Activated naive CD8-positive, alpha-beta T cell (primary cell): Measurements from ENCODE around the gene SLC16A12.
A peak's percentile ranks its signal among the peaks of the same experiment; 100 is the strongest.
"Not testable (repeated sequence)": the region's sequence is repeated elsewhere in the genome, so short reads cannot be mapped to it uniquely, and the experiment has no call there.

Source experiments
- H3K27ac Mint-ChIP-seq: one replicate; pipeline ENCODE4 v1.8.0; 2021; ENCODE audit warnings: mixed read lengths
- H3K27me3 Mint-ChIP-seq: one replicate; pipeline ENCODE4 v1.8.0; 2021; ENCODE audit warnings: mixed read lengths
- H3K36me3 Mint-ChIP-seq: one replicate; pipeline ENCODE4 v1.8.0; 2021; ENCODE audit warnings: mixed read lengths
- H3K4me1 Mint-ChIP-seq: one replicate; pipeline ENCODE4 v1.8.0; 2021; ENCODE audit warnings: low read depth, mixed read lengths
- H3K4me3 Mint-ChIP-seq: one replicate; pipeline ENCODE4 v1.8.0; 2021; ENCODE audit warnings: mild to moderate bottlenecking, mixed read lengths
- H3K9me3 Mint-ChIP-seq: one replicate; pipeline ENCODE4 v1.8.0; 2021; ENCODE audit warnings: low read depth, mixed read lengths

Gene SLC16A12

DNA sequence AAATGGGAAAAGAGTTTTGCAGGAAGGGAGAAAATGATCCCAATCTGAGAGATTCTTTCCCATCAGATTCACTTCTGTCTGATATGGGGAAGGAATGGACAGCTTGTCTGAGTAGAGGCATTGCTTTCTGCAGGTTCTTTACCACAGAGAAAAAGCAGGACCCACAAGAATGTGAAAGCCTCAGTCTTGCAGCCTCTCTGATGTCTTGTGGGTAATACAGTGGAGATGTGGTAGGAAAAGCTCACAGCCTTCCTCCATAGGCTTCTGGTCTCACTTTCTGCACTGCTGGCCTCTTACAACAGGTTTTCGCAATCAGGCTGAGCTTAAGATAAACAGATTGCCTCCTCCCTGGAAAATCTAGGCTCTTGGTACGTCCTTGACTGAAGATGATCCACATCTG lies 142.4 kb downstream of the SLC16A12 start:
- no peaks in the 10 kb centered on the region for H3K27me3 Mint-ChIP-seq
- peak overlapping the region; percentile 88 for H3K4me3 Mint-ChIP-seq
- H3K27ac Mint-ChIP-seq: peak overlapping the region; percentile 89
- H3K36me3 Mint-ChIP-seq: peaks cover 15% of the 10 kb centered on the region
- peaks cover 48% of the 10 kb centered on the region for H3K4me1 Mint-ChIP-seq
- no peaks in the 10 kb centered on the region for H3K9me3 Mint-ChIP-seq

DNA sequence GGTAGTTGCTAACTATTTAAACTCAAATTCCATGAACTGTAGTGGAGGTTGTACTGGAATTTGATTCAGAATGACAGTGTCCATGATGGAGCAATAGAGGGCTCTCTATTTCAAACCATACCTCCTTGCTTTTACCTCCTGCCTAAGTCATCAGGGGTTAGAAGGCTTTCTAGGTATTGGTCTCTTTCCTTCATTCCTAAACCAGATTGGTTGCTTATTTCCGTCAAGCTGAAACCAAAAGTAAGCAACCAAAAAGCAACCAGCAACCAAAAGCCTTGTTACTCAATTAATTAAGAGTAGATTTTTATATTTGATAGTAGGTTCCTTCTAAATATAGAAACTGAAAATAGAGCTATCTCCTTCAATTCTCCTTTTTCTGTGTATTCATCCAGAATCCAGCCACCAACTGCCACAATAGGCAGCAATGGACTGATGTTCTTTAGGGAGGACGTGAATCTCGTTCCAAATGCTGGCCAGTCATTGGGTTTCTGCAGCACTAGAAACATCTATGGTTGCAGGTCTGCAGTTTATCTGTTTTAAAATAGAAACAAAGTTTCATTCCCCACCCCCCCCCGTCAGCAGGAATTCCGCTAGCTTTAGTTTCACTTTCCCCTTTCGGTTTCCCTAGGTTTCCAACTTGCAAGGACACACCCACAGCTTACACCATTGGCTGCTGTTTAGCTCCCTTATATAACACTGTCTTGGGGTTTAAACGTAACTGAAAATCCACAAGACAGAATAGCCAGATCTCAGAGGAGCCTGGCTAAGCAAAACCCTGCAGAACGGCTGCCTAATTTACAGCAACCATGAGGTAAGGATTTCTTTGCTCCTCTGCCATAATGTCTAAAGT lies 143.3 kb downstream of the SLC16A12 start, which contains the start of gene IFIT1:
Gene IFIT1, plus strand, starts transcription at position 717 of the 850 bp plus-strand sequence. Its CDS starts 90 bp downstream, at position 807.
- Mint-ChIP-seq H3K4me1 (peaks cover 46% of the 10 kb centered on the region), H3K9me3 (no peaks in the 10 kb centered on the region), H3K27me3 (no peaks in the 10 kb centered on the region), H3K4me3 (peak within 1 kb of the TSS; percentile 88), H3K27ac (peak within 1 kb of the TSS; percentile 89), H3K36me3 (peaks cover 12% of the 10 kb centered on the region)

DNA sequence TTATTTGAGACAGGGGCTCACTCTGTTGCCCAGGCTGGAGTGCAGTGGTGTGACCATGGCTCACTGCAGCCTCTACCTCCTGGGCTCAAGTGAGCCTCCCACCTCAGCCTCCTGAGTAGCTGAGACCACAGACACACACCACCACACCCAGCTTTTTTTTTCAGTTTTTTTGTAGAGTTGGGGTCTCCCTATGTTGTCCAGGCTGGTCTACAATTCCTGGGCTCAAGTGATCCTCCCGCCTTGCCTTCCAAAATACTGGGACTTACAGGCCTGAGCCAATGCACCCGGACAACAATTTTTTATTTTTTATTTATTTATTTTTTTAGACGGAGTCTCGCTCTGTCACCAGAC lies 144.2 kb downstream of the SLC16A12 start:
- H3K27ac Mint-ChIP-seq, H3K4me3 Mint-ChIP-seq: not testable (repeated sequence)
- peaks cover 39% of the 10 kb centered on the region for H3K4me1 Mint-ChIP-seq

DNA sequence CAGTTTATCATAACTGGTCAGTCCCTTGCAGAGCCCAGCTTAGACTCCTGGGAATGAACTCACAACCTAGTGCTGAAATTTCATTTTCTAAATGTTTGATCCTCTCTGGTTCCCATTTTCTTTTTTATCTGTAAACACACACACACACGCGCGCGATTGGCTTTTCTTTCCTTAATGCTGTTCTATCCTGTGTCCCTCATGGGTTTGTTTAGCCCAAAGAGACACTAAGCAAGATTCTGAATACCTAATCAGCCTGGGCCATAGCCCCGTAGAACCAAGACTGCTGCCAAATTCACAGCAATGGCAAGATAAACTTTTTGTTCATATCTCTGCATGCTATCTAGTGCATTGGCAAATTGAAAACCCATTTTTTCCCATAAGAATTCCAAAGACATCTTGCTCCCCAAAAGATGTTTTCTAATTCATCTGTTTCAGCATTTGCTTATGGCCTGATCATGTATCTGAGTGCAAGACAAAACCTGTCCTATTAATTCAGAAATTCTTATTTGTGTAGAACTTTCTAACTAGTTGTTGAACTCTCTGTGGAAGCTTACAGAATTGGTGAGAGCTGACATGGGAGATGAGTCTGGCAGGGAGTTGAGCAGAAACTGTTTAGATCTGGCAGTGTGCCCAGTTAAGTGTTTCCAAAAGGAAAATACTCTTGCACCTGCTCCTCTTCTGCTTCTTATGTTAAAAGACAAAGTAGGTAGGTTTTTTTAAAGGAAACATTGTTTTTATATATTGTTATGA lies 144.7 kb downstream of the SLC16A12 start:
- Mint-ChIP-seq H3K9me3 (no peaks in the 10 kb centered on the region), H3K4me3 (no peak overlapping the region), H3K27ac (no peak overlapping the region), H3K36me3 (peaks cover 5% of the 10 kb centered on the region), H3K4me1 (peaks cover 35% of the 10 kb centered on the region), H3K27me3 (no peaks in the 10 kb centered on the region)

More for the DNA sequence above, 144.2 kb downstream of the SLC16A12 start:
- not testable (repeated sequence) for H3K36me3 Mint-ChIP-seq, H3K9me3 Mint-ChIP-seq, H3K27me3 Mint-ChIP-seq

DNA sequence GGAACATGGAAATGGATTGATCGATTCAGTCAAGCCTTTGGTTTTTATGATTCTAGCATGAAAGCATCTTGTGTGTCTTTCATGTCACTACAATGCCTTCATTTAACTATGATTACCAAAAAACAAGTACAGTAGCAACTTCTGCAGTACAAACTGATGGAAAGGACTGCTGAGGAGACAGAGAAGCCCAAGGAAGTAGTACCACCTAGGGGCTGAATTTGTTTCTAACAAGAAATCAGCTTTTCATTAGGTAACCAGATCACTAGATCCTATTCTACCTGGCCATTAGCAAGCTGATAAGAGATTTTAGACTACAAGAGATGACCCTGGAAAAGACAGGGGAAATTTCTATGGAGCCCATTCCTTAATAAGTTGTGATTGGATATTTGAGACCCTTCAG lies 146.1 kb downstream of the SLC16A12 start:
- H3K4me3 Mint-ChIP-seq: no peak overlapping the region

DNA sequence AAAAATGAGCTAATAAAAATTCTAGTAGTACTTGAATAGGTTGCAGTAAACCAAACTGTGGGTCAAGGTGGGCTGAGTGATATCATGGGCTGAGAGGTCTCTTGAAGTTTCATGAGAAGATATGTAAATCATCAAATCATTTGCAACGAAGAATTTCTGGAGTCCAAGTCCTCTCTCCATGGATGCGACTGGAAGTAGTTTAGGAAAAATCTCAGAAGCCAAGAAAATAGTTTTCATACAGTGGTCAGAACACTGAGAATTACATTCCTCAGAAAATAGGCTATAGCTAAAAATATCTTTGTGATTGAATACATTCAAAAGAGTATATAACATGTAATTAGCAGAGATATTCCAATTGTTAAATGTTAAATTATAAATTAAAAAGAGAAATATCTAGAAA lies 146.6 kb downstream of the SLC16A12 start:
- Mint-ChIP-seq H3K27me3 (no peaks in the 10 kb centered on the region), H3K4me1 (peaks cover 20% of the 10 kb centered on the region), H3K27ac (no peak overlapping the region), H3K36me3 (no peaks in the 10 kb centered on the region), H3K9me3 (no peaks in the 10 kb centered on the region), H3K4me3 (no peak overlapping the region)

More for the DNA sequence above, 146.1 kb downstream of the SLC16A12 start:
- Mint-ChIP-seq H3K27ac (no peak overlapping the region), H3K4me1 (peaks cover 24% of the 10 kb centered on the region), H3K36me3 (no peaks in the 10 kb centered on the region), H3K27me3 (no peaks in the 10 kb centered on the region), H3K9me3 (no peaks in the 10 kb centered on the region)

DNA sequence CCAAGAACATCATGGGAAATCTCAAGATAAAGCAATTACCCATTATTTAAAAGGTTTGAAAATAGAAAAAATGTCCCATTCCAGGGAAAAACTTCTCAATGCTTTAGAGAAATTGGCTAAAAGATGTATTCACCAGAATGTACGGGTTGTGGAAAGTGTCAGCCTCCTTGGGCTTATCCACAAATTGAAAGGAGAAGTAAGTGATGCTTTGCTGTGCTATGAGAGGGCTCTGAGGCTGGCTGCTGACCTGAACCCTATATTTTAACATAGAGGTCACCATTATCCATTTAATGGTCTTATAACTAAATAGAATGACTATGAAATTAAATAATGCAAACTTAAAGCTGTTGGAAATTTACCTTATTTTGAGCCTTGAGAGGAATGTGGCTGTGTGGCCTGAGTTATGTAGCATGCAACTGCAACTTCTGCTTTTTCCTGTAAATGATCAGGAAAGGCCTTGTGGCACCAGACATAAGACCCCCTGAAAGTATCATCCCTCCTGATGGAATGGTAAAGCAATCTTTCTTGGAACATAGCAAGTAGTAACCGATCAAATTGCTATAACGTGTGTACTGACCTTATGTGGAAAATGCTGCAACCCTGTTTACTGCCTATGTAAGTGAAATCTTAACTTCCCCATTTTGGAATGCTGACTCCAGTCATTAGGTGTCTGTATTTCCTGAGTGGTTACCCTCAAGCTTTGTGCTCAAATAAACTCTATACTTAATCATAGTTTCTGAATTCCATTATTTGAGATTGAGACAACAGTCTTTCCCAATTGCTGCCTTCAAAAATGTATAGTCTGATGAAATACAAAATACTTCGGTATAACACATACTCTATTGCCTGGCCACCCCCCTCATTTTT lies 150.7 kb downstream of the SLC16A12 start:
- no peak overlapping the region for H3K4me3 Mint-ChIP-seq
- peaks cover 3% of the 10 kb centered on the region for H3K36me3 Mint-ChIP-seq
- peaks cover 3% of the 10 kb centered on the region for H3K4me1 Mint-ChIP-seq
- H3K9me3 Mint-ChIP-seq: no peaks in the 10 kb centered on the region
- no peaks in the 10 kb centered on the region for H3K27me3 Mint-ChIP-seq
- no peak overlapping the region for H3K27ac Mint-ChIP-seq

DNA sequence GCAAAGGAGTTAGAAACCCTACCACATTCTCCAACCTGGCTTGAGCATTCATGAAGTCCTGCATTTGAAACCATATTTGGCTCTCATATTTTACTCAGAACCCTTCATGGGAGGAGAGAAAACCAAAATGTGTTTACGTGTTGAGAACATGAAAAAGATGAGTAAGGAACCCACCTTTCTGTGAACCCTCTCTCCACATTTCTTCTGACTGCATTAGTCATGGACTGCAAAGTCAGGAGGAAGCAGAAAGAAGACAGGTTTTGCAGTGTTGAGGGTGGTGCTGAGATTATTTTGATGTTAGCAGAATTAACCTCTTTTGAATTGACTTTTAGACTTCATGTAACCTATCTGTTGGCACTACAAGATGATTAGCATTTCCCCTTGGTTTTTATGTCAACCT lies 152.6 kb downstream of the SLC16A12 start:
- Mint-ChIP-seq H3K27me3 (no peaks in the 10 kb centered on the region), H3K9me3 (no peaks in the 10 kb centered on the region), H3K36me3 (peaks cover 3% of the 10 kb centered on the region), H3K4me3 (no peak overlapping the region), H3K4me1 (peaks cover 3% of the 10 kb centered on the region), H3K27ac (no peak overlapping the region)
